Fibroblast of pulmonary artery (primary cell): Measurements from ENCODE around the gene C3AR1.
"Not testable (repeated sequence)": the region's sequence is repeated elsewhere in the genome, so short reads cannot be mapped to it uniquely, and the experiment has no call there.

ENCODE experiments used
- DNase-seq: peaks from one replicate; pipeline ENCODE4 v3.0.0-alpha.2; 2010; ENCODE audit warnings: low read depth
- H3K4me3 ChIP-seq: replicated peaks from 2 replicates; pipeline ENCODE4 v1.5.1; 2011; ENCODE audit warnings: low read depth, mild to moderate bottlenecking, control low read depth, low read length, moderate library complexity
- TF ChIP-seq, protein P1 (sequence below): IDR thresholded peaks from 2 replicates; pipeline ENCODE4 v1.5.1; 2011; ENCODE audit warnings: mild to moderate bottlenecking, control low read depth, low read length, inconsistent platforms; ENCODE audit errors: missing control alignments

C3AR1 gene

DNA sequence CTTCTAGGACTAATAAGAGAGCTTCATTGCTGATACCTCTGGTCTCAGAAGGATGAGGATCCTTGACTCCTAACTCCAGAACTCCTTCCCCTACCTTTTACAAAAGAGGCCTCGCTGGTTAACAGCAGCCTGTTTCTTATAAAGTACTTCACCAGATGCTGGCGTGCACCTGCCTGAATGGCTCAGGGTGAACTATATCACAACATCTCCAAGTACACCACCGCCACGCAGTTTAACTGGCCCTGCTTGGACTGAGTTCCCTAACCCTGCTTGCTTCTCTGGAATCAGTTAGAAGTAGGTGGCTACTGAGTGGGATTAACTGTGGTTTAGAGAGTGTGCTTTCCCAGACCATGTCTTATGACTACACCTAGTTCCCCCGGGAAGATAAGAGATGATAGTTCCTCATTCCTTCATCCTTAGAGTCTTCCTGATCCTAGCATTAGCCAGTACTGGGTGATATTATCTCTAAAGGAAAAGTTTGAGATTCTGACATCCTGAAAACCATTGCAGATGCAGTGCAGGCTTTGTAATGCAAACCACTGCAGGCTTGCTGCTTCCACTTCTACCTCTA, 30.6 kb downstream of the C3AR1 start:
- TF ChIP-seq, protein P1, sequence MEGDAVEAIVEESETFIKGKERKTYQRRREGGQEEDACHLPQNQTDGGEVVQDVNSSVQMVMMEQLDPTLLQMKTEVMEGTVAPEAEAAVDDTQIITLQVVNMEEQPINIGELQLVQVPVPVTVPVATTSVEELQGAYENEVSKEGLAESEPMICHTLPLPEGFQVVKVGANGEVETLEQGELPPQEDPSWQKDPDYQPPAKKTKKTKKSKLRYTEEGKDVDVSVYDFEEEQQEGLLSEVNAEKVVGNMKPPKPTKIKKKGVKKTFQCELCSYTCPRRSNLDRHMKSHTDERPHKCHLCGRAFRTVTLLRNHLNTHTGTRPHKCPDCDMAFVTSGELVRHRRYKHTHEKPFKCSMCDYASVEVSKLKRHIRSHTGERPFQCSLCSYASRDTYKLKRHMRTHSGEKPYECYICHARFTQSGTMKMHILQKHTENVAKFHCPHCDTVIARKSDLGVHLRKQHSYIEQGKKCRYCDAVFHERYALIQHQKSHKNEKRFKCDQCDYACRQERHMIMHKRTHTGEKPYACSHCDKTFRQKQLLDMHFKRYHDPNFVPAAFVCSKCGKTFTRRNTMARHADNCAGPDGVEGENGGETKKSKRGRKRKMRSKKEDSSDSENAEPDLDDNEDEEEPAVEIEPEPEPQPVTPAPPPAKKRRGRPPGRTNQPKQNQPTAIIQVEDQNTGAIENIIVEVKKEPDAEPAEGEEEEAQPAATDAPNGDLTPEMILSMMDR: no peak

DNA sequence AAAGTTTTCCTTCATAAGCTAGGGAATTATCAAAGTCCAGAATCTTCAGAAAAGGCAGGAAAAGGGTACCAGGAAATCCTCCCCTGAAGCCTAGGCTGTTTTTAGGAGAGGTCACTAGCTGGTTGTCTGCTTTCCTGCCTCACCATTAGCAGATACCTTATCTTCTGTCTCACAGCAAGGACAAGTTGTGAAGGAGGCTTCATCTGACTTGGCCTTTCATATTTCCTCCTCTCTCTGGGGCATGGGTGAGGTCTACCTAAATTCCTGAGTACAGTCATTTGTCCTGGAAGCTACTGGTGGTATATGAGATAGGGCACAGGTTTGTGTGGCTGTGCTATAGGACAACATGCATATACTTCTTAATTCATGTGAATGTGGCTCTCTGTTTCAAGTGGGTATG, 31.4 kb downstream of the C3AR1 start:
- TF ChIP-seq, protein P1: no peak
- peak overlapping the region; percentile 91 for H3K4me3 ChIP-seq
- no peak for DNase-seq

More for the DNA sequence above, 30.6 kb downstream of the C3AR1 start:
- no peak overlapping the region for H3K4me3 ChIP-seq
- no peak for DNase-seq

- TF ChIP-seq, protein P1: no peak
- DNase-seq: peak; percentile 33
- H3K4me3 ChIP-seq: peak overlapping the region; percentile 91
Measured at GRCh38 chr12:8033153-8034044, 32.8 kb downstream of the C3AR1 start.

DNA sequence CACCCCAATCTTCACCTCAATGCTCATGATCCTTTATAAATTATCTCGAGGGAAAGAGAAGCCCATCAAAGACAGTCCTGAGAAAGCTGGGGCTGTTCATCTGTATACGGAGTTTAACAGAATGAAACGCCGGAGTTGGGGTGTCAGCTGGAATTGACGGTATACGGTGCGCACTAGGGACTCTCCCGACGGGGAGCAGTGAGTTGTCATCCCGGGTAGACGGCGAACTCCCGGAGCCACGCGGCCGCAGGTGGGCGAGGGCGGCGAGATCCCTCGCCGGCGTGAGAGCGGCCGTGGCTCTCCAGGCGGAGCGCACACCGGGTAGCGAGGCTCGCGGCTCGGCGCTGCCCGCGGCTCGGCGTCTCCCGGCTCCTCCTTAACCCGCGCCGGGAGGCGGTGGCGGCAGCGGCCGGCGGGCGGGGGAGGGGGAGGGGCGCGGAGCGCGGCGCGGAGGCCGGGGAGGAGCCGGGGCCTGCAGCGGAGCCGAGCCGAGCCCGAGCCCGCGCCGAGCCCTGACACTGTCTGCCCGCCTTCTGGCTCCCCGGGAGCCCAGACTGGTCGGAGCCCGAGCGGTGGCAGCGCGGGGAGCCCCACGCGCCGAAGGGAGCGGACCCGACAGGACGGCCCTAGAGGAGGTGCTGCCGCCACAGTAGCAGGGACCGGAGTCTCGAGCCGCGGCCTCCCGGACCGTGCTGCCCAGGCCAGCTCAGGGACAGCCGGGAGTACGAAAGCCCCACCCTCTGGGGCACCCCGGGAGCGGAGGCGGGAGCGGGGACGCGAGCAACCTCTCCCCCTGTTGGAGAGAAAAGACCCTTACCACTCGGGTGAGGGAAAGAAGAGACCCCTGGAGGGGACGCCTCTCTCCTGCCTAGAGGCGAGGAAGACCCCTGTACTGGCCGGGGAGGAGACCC, 33.7 kb downstream of the C3AR1 start, which contains the start of gene FOXJ2:
Gene FOXJ2 (plus strand): TSS at position 475 of the 911 bp plus-strand sequence. CDS start 7,117 bp downstream, outside the sequence.
- TF ChIP-seq, protein P1: no peak
- DNase-seq: peak; percentile 68
- peak within 1 kb of the TSS; percentile 91 for H3K4me3 ChIP-seq

- peak overlapping the region; percentile 91 for H3K4me3 ChIP-seq
- TF ChIP-seq, protein P1: no peak
- DNase-seq: peak; percentile 13
Measured at GRCh38 chr12:8031872-8032241, 34.3 kb downstream of the C3AR1 start.

GRCh38 chr12:8031017-8031416, 35.1 kb downstream of the C3AR1 start:
- DNase-seq, H3K4me3 ChIP-seq: not testable (repeated sequence)

- TF ChIP-seq, protein P1: no peak
- H3K4me3 ChIP-seq: no peak overlapping the region
- no peak for DNase-seq
Measured at GRCh38 chr12:8030189-8030588, 36.0 kb downstream of the C3AR1 start.
